NCI-H345 treated with DMSO at 0.1 percent for 48 hours (cell line): ENCODE data around the gene LIN7A.

Source experiments
- DNase-seq: peaks from one replicate; lab custom pipeline; 2025; ENCODE audit not compliant: unreplicated experiment; lab: John Stamatoyannopoulos, UW

Gene LIN7A

GRCh38 chr12:80860928-80861327, 76.8 kb downstream of the LIN7A start:
- no peak for DNase-seq

- DNase-seq: no peak
Observed at GRCh38 chr12:80860206-80860605, 77.5 kb downstream of the LIN7A start.

GRCh38 chr12:80858356-80858755, 79.4 kb downstream of the LIN7A start:
- DNase-seq: no peak

GRCh38 chr12:80857311-80857710, 80.4 kb downstream of the LIN7A start:
- DNase-seq: no peak

- DNase-seq: no peak
Observed at GRCh38 chr12:80849337-80849736, 88.4 kb downstream of the LIN7A start.

GRCh38 chr12:80848858-80849257, 88.9 kb downstream of the LIN7A start:
- no peak for DNase-seq

- peak; percentile 24 for DNase-seq
Observed at GRCh38 chr12:80847575-80847974, 90.2 kb downstream of the LIN7A start.

GRCh38 chr12:80846952-80847351, 90.8 kb downstream of the LIN7A start:
- DNase-seq: peak; percentile 66

GRCh38 chr12:80845639-80846038, 92.1 kb downstream of the LIN7A start:
- no peak for DNase-seq

- no peak for DNase-seq
Observed at GRCh38 chr12:80843969-80844368, 93.8 kb downstream of the LIN7A start.

GRCh38 chr12:80838708-80839107, 99.0 kb downstream of the LIN7A start:
- no peak for DNase-seq

- DNase-seq: no peak
Observed at GRCh38 chr12:80838024-80838658, 99.6 kb downstream of the LIN7A start.

- DNase-seq: peak; percentile 17
Observed at GRCh38 chr12:80837342-80837978, 100.3 kb downstream of the LIN7A start.

- DNase-seq: no peak
Observed at GRCh38 chr12:80834724-80835123, 103.0 kb downstream of the LIN7A start.

- DNase-seq: no peak
Observed at GRCh38 chr12:80830533-80831088, 107.1 kb downstream of the LIN7A start.

GRCh38 chr12:80829767-80830166, 108.0 kb downstream of the LIN7A start:
- no peak for DNase-seq

GRCh38 chr12:80825506-80825905, 112.2 kb downstream of the LIN7A start:
- DNase-seq: no peak

GRCh38 chr12:80823393-80823792, 114.3 kb downstream of the LIN7A start:
- no peak for DNase-seq

- no peak for DNase-seq
Observed at GRCh38 chr12:80821513-80822000, 116.2 kb downstream of the LIN7A start.

GRCh38 chr12:80818878-80819277, 118.9 kb downstream of the LIN7A start:
- DNase-seq: no peak

- DNase-seq: no peak
Observed at GRCh38 chr12:80815351-80815750, 122.4 kb downstream of the LIN7A start.

GRCh38 chr12:80814453-80814852, 123.3 kb downstream of the LIN7A start:
- no peak for DNase-seq
